ENCODE results near the gene S100P.
"Not testable (repeated sequence)": the region's sequence is repeated elsewhere in the genome, so short reads cannot be mapped to it uniquely, and the experiment has no call there.

DNA sequence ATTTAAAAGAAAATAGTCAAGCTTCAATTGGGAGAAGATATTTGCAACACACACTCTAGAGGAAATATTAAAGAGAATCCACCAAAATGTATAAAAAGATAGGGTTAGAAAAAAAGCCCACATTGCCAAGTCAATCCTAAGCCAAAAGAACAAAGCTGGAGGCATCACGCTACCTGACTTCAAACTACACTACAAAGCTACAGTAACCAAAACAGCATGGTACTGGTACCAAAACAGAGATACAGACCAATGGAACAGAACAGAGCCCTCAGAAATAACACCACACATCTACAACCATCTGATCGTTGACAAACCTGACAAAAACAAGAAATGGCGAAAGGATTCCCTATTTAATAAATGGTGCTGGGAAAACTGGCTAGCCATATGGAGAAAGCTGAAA lies 39.5 kb upstream of the S100P start:
- not testable (repeated sequence) for TF ChIP-seq POLR2AphosphoS5, POLR2A (IDR thresholded peaks at IDR 0.05)
- TF ChIP-seq, protein P1, sequence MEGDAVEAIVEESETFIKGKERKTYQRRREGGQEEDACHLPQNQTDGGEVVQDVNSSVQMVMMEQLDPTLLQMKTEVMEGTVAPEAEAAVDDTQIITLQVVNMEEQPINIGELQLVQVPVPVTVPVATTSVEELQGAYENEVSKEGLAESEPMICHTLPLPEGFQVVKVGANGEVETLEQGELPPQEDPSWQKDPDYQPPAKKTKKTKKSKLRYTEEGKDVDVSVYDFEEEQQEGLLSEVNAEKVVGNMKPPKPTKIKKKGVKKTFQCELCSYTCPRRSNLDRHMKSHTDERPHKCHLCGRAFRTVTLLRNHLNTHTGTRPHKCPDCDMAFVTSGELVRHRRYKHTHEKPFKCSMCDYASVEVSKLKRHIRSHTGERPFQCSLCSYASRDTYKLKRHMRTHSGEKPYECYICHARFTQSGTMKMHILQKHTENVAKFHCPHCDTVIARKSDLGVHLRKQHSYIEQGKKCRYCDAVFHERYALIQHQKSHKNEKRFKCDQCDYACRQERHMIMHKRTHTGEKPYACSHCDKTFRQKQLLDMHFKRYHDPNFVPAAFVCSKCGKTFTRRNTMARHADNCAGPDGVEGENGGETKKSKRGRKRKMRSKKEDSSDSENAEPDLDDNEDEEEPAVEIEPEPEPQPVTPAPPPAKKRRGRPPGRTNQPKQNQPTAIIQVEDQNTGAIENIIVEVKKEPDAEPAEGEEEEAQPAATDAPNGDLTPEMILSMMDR (IDR thresholded peaks at IDR 0.05) = not testable (repeated sequence)

Data from prostate gland (tissue), 2 donors.